Left cardiac atrium (tissue), 4 donors: ENCODE measurements around the gene SCGB1A1. TPM values are rescaled to one million over a fixed set of nuclear protein-coding genes. Genes with fewer than 3 reads are reported as not detected.
"Not testable (repeated sequence)": the region's sequence is repeated elsewhere in the genome, so short reads cannot be mapped to it uniquely, and the experiment has no call there.

Experiments
- ATAC-seq, 2 donors: fragments of 200-7000 bp; cut with Tn5 transposase; one replicate each; pipeline ENCODE4 v1.9.1; 2020; ENCODE audit warnings: mild to moderate bottlenecking in 2 of 2, moderate library complexity in 2 of 2
- DNase-seq: peaks from one replicate; pipeline ENCODE4 v3.0.0-alpha.2; 2020
- intact Hi-C, 2 donors: fragments of 100-400 bp; cut with DNase I; formaldehyde crosslinking; loops; one replicate each; pipeline versions ENCODE4 v1.14.1 to v1.15.1; 2022 to 2023
- total RNA-seq, 2 donors: library from RNA; stranded (reverse); fragmentation: NEBNext Ultra II Directional; extraction: Animal tissue kit (Norgen Biotek cat#: 25700); gene quantifications; one replicate each; pipeline ENCODE4 v1.2.1, GENCODE V29; 2021
- donor health status: DM: no; HTN: yes; CAD: no.
- donor health status: DM: no; HTN: yes; CAD: no; lungs with severe emphysema.
- donor health status: DM: yes; HTN: yes; CAD: no.
- donor health status: Dilated cardiomyopathy.

Gene SCGB1A1
- total RNA-seq, 2 donors from 2014 or later, result not detected

DNA sequence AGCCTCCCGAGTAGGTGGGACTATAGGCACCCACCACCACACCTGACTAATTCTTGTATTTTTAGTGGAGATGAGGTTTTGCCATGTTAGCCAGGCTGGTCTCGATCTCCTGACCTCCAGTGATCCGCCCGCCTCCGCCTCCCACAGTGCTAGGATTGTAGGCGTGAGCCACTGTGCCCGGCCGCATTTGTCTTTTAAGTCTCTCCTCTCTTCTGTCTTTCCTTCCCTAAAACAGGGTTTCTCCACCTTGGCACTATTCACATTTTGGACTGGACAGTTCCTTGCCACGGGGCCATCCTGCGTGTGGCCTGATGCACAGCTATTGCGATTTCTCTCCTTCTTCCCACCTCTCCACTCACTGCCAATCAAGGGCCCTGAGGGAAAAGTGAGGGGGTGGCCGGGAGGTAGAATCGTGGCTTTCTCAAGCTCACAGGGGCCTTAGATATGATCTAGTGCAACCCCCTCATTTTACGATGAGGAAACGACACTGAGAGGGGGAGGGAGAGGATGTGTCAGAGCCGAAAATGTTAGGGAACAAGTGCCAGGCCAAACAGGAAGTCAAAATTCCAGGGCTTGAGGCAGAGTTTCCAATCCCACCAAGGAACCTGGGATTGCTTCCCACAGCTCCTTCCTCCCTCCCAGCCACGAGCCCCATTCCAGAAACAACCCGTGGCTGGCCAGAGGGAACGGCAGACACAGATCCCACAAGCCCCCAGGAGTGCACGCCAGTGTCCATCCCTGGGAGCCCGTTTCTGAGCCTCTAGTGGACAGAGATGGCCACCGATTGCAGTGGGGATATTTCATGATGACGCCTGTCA, 21.2 kb downstream of the SCGB1A1 start:
- peak; percentile 28 to 42 for ATAC-seq
- intact Hi-C loops, result no loop called here
- peak; percentile 70 for DNase-seq

DNA sequence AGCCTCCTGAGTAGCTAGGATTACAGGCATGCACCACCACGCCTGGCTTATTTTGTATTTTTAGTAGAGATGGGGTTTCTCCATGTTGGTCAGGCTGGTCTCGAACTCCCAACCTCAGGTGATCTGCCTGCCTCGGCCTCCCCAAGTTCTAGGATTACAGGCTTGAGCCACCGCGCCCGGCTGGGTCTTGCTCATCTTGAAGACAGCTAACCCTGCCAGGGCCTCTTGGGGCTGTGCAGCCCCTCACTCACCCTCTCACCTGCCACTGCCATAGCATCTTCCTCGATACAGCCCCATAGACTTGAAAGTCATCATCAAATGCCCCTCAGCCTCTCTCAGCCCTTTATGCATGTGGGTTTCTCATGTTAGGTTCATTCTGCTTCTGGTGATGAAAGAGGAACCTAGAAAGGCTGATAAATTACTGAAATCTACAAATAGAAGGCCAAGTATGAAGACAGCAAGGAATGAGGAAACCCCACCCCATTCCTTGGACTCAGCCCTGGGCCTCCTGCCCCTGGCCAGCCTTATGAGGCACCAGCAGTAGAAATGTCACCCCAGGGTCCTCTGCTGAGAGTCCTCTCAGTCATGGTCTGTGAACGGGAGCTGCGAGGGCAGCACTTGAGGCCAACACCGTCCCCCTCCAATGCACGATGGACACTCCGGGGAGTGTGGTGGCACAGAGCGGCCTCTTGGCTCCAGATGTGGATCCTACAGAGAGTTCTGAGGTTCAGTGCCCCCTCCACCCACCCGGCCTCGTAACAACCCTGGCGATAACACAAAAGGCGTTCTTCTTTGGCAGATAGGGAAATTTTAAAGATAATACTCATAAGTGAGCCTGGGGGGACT, 24.8 kb downstream of the SCGB1A1 start:
- DNase-seq, result peak; percentile 49
- peak; percentile 60 to 69 for ATAC-seq
- intact Hi-C loops, result no loop called here

DNA sequence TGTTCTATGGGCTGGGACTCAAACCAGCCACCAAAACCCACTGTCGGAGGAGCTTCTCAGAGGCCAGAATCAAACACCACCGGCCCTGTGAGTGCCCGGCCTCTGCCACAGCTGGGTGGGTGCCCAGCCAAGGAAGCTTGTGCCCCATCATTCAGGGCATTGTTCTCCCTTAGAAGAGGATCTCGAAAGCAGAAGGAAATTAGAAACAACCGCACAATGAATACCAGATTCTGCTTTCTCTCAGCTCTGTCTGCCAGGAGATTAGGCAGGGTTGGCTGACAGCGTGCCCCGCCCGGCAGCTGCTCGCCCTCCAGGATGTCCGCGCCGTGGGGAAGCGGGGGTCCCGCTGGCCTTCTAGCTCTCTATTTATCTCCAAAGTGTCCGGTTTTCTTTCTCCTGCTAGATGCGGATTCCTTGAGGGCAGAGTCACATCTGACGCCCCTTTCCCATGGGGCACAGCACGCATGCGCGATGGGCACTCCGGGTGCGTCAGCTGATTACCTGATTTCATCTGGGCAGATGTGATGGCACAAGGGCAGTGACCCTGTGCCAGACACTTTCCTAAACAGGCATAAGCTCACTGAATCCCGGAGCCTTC, 25.5 kb downstream of the SCGB1A1 start:
- intact Hi-C loops, result no loop called here
- ATAC-seq, result peak; percentile 60 to 66
- peak; percentile 73 for DNase-seq

- no peak for DNase-seq
- intact Hi-C loops, result no loop called here
- peak in 1 of 2 donors; percentile 20 for ATAC-seq
Observed at GRCh38 chr11:62444835-62445234, 26.0 kb downstream of the SCGB1A1 start.

DNA sequence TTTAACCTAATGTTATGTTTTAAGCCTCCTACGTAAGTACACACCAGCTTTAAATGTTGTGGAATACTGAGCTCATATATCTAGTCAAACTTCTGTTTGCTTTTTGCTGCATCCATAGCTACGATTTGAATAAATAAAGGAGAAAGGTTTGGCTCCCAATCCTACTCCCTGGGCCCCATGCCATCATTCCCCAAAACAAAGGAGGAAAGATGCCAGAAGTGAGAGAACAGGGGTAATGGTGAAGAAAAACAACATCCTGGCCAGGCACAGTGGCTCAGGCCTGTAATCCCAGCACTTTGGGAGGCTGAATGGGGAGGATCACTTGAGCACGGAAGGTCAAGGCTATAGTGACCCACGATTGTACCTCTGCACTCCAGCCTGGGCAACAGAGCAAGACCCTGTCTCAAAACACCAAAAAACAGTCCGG, 26.5 kb downstream of the SCGB1A1 start:
- intact Hi-C loops, result no loop called here
- DNase-seq (peak; percentile 61), ATAC-seq (peak; percentile 39 to 45)

- DNase-seq (peak; percentile 43), ATAC-seq (no peak)
- intact Hi-C loops, result no loop called here
Observed at GRCh38 chr11:62446091-62446490, 27.3 kb downstream of the SCGB1A1 start.

- ATAC-seq (no peak), DNase-seq (no peak)
- intact Hi-C loops, result no loop called here
Observed at GRCh38 chr11:62449451-62449851, 30.6 kb downstream of the SCGB1A1 start.

GRCh38 chr11:62449912-62450311, 31.1 kb downstream of the SCGB1A1 start:
- intact Hi-C loops, DNase-seq, ATAC-seq: not testable (repeated sequence)

DNA sequence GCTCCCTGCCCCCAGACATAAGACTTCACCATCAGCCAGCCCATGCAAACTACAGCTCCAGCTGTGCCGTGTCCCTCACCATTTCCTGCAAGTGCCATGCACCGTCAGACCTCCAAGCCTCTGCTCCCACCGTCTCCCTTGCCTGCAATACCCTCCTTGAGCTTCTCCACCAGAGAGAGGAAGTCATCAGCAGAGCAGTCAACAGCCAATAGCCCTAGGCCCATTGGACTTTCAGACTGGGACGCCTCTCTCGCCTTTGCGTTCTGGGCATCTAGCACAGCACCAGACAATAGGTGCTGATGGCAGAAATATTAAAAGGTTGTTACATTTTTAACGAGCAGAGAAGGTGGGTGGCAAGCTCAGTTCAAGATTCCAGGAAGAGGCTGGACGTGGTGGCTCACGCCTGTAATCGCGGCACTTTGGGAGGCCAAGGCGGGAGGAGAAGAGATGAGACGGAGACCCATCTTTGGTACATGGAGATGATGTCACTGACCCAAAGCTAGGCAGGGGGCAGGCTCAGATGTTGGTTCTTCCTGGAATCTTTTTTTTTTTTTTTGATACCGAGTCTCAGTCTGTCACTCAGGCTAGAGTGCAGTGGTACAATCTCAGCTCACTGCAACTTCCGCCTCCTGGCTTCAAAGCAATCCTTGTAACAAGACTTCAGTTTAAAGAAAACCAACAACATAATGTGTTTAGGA, 31.9 kb downstream of the SCGB1A1 start:
- ATAC-seq (no peak), DNase-seq (no peak)
- intact Hi-C loops, result no loop called here

DNA sequence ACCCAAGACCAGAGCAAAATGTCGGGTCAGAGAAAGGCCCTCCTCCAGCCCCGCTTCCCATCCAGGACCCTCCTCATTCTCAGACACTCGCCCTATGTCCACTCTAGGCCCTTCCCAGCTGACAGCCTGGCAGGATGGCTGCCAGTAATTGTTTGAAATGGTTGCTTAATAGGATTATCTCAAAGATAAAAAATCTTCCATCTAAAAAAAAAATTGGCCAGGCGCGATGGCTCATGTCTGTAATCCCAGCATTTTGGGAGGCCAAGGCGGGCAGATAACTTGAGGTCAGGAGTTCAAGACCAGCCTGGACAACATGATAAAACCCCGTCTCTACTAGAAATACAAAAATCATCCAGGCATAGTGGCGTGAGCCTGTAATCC, 32.4 kb downstream of the SCGB1A1 start:
- intact Hi-C loops, result no loop called here
- ATAC-seq (no peak), DNase-seq (no peak)

GRCh38 chr11:62452261-62452660, 33.4 kb downstream of the SCGB1A1 start:
- no peak for DNase-seq
- ATAC-seq, result no peak
- intact Hi-C loops, result no loop called here

- no peak for DNase-seq
- intact Hi-C loops, result no loop called here
- no peak for ATAC-seq
Observed at GRCh38 chr11:62452839-62453468, 34.1 kb downstream of the SCGB1A1 start.

DNA sequence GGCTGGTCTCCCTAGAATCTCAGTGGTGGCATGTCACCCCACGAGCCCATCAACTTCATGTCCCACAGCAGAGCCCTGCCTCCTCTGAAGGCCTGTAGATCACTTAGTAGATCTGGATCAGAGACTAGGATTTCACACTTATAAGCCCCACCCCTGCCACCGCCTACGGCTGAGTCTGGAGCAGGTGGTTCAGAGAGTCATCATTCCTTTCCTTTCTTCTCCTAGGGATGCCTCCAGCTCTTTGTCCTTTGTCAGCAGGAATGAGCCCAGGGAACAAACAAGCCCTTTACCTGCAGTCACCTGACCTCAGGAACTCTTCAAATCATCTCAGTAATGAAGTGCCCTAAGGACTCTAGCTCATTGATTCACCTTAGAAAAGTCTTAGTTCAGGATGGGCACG, 37.8 kb downstream of the SCGB1A1 start:
- no peak for ATAC-seq
- DNase-seq, result no peak

GRCh38 chr11:62457478-62457877, 38.6 kb downstream of the SCGB1A1 start:
- DNase-seq, result no peak
- no peak for ATAC-seq
- intact Hi-C loops, result no loop called here

More for the DNA sequence above, 37.8 kb downstream of the SCGB1A1 start:
- intact Hi-C loops, result no loop called here

- DNase-seq (no peak), ATAC-seq (peak; percentile 15 to 30)
- intact Hi-C loops, result no loop called here
Observed at GRCh38 chr11:62458212-62459002, 39.6 kb downstream of the SCGB1A1 start.

GRCh38 chr11:62459080-62459479, 40.2 kb downstream of the SCGB1A1 start:
- DNase-seq (no peak), ATAC-seq (no peak)
- intact Hi-C loops, result no loop called here

DNA sequence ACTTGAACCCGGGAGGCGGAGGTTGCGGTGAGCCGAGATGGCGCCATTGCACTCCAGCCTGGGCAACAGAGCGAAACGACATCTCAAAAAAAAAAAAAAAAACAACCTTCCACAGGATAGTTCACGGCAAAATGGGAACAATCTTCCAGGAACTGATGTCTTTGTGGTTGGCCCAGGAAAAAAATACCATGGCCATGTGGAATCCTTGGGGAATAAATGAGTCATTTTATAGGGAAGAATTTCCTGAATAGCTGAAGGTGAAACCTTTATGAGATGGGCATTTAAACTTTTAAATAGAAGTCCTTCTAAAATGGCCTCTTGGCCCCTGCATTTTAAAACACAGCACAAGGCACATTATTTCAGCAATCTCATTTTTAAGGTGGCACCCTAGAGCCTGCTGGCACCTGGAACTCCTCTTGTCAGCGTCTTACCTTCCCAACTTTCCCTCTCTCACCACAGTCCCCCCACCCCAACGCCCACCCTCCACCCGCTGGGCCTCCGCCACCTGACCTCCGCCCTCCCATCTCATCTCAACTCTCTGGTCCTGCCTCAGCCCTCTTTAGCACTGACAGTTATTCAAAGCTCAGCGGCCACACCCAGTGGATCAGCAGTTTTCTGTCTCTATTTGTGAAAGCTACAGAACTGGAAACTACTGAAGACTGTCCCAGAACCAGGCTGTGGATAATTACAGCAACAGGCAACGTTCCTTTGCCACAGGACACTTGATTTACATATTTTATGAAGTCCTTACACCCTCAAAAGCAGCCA, 43.1 kb downstream of the SCGB1A1 start:
- intact Hi-C loops, result no loop called here
- DNase-seq (no peak), ATAC-seq (no peak)
